Nephron (organoid): ENCODE results near the gene ZNRF2.

Experiments
- H3K27ac Mint-ChIP-seq, 3 experiments: 2 replicates each; pipeline ENCODE4 v1.8.0; 2020; ENCODE audit warnings: mixed read lengths in 3 of 3, mild to moderate bottlenecking in 2 of 3, moderate library complexity in 1 of 3
- H3K27me3 Mint-ChIP-seq: 2 replicates; pipeline ENCODE4 v1.8.0; 2021; ENCODE audit warnings: low read depth, mild to moderate bottlenecking, moderate library complexity, mixed read lengths
- H3K36me3 Mint-ChIP-seq: 2 replicates; pipeline ENCODE4 v1.8.0; 2020; ENCODE audit warnings: low read depth, mixed read lengths
- H3K4me1 Mint-ChIP-seq: 2 replicates; pipeline ENCODE4 v1.8.0; 2020; ENCODE audit warnings: mixed read lengths
- H3K4me3 Mint-ChIP-seq, 3 experiments: 2 replicates each; pipeline ENCODE4 v1.8.0; 2020; ENCODE audit warnings: mild to moderate bottlenecking in 3 of 3, mixed read lengths in 3 of 3, moderate library complexity in 2 of 3
- H3K9me3 Mint-ChIP-seq: 2 replicates; pipeline ENCODE4 v1.8.0; 2020; ENCODE audit warnings: mixed read lengths
- TF ChIP-seq, protein P1 (sequence below), 3 experiments: fragments of 200-600 bp; sonication (generic); IDR thresholded peaks; one replicate each; pipeline ENCODE4 v1.5.0; 2021; ENCODE audit warnings: antibody characterized with exemption in 3 of 3; ENCODE audit not compliant: unreplicated experiment in 3 of 3

Gene ZNRF2

DNA sequence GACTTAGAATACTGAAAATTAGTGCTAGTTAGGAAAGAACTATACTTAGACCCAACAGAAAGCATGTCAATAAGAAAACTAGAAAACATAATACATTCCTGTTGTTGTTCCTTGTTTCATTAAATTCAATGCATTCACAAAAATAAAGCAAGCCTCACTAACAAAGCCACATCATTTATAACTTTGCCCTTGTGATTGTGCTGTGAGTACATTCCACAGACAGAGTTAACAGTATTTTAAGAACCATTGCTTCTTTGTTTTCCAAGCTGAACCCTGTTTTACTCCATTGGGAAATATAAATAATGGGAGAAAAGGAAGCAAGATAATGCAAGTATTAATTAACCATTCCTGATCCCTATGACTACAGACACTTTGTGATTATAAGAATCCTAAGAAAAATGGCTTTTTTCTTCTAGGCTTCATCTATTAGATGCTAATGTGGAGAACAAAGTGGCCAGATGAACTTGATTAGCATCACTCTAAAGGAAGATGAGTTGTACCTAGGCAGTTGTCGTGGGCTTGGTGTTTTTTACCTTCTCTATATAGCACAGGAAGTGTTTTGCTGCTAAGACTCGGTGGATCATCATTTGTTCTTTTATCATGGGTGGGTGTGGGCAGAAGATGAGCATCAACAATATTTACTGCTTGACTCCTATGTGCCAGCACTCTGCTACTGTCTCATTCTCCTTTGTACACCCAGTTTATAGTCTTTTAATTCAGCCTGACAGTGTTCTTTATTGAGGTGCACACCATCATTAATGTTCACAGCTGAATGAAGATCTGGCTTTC lies 34.2 kb upstream of the ZNRF2 start:
- peak overlapping the region in 2 of 3 experiments; percentile 2 to 5 for H3K27ac Mint-ChIP-seq
- TF ChIP-seq, protein P1, sequence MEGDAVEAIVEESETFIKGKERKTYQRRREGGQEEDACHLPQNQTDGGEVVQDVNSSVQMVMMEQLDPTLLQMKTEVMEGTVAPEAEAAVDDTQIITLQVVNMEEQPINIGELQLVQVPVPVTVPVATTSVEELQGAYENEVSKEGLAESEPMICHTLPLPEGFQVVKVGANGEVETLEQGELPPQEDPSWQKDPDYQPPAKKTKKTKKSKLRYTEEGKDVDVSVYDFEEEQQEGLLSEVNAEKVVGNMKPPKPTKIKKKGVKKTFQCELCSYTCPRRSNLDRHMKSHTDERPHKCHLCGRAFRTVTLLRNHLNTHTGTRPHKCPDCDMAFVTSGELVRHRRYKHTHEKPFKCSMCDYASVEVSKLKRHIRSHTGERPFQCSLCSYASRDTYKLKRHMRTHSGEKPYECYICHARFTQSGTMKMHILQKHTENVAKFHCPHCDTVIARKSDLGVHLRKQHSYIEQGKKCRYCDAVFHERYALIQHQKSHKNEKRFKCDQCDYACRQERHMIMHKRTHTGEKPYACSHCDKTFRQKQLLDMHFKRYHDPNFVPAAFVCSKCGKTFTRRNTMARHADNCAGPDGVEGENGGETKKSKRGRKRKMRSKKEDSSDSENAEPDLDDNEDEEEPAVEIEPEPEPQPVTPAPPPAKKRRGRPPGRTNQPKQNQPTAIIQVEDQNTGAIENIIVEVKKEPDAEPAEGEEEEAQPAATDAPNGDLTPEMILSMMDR (IDR thresholded peaks at IDR 0.05; ENCODE audit: unreplicated experiment in 3 of 3): no peak
- H3K4me3 Mint-ChIP-seq: no peak overlapping the region
- no peaks in the 10 kb centered on the region for H3K9me3 Mint-ChIP-seq
- H3K4me1 Mint-ChIP-seq: peaks cover 53% of the 10 kb centered on the region
- H3K27me3 Mint-ChIP-seq: no peaks in the 10 kb centered on the region
- no peaks in the 10 kb centered on the region for H3K36me3 Mint-ChIP-seq

DNA sequence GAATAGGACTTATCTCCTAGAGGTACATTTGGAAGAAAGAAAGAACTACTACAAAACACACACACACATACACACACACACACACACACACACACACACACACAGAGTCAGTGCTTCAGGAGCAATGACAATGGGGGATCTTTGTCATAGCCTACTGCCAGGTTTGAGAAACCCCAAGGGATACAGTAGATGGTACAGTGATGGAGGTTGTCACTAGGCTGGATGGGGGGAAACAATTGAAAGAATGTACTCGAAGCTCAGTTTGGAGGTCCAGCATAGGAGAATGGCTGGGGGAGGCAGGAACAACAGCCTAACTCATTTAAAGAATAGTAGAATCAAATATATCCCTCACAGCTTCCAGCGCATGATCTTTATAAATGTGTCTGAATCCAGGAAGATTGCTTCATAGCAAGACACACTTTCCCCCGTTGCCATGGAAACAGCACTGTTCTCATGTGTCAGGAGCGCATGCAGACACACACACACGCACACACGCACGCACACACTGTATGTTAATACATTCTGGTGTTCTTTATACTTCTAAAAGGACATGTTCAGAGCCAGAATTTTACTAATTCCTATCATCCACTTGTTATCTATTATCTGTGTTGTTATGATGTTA lies 32.6 kb upstream of the ZNRF2 start:
- peaks cover 50% of the 10 kb centered on the region for H3K4me1 Mint-ChIP-seq
- no peaks in the 10 kb centered on the region for H3K9me3 Mint-ChIP-seq
- no peak overlapping the region for H3K4me3 Mint-ChIP-seq
- H3K36me3 Mint-ChIP-seq: no peaks in the 10 kb centered on the region
- H3K27ac Mint-ChIP-seq: peak overlapping the region in 2 of 3 experiments; percentile 13
- TF ChIP-seq, protein P1 (IDR thresholded peaks at IDR 0.05; ENCODE audit: unreplicated experiment in 3 of 3): no peak
- H3K27me3 Mint-ChIP-seq: no peaks in the 10 kb centered on the region

DNA sequence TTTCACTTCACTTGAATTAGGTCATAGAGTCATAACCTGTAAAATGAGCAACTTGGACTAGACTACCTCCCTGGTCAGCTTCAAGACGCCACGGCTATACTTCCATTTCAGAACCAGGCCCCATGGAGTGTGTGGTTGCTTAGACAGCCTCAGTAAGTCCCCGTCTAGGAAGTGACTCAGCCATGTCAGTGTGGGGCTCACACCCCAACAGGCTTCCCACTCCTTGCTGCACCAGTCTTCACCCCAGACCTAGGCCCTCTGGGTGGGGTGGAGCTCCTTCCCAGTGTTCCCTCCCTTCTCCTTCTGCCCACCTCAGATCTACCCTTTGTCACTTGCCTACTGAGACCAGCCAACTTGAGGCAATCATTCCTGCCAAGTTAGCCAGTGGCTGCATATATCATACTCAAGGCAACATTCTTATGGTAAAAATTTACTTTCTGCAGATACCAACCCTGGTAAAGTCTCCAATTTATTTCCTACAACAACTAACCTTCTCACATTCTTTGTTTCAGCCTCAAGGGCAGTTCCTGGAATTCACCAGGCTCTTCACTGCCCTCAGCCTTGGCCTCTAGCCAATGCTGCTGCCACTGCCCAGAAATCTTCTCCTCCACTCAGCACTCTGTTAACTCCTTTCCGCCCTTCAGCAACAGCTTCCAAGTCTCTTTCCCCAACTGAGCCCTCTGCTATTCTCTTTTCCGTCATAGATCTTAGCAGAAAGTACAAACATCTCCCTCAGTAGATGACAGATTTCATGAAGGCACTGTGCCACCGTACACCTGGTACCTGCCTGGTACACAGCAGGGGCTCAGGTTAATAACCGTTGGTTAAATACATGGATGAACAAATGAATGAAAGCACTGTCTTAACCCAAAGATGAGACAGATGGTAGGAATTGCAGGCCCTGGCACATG lies 31.3 kb upstream of the ZNRF2 start:
- Mint-ChIP-seq H3K27me3 (no peaks in the 10 kb centered on the region), H3K9me3 (no peaks in the 10 kb centered on the region), H3K4me1 (peaks cover 36% of the 10 kb centered on the region), H3K4me3 (peak overlapping the region in 1 of 3 experiments; percentile 17), H3K36me3 (no peaks in the 10 kb centered on the region), H3K27ac (peak overlapping the region; percentile 85 to 93 (median 93))
- TF ChIP-seq, protein P1 (IDR thresholded peaks at IDR 0.05; ENCODE audit: unreplicated experiment in 3 of 3): no peak

DNA sequence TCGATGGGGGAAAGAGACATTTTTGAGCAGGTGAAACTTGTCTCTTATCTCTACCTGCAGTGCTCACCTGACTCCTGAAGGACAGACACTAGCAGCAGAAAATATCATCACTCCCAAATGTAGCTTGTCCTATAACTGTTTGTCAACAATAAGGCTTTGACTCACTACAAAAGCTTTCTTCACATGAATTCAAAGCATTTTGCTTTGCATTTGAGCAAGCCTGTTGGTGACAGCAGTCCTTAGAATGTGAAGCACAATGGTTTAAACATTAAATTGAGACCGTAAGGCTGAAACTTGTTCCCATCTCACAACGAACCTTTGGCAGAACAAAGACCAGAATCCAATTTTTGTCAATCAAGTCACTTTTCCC lies 30.6 kb upstream of the ZNRF2 start:
- H3K27me3 Mint-ChIP-seq: no peaks in the 10 kb centered on the region
- H3K36me3 Mint-ChIP-seq: no peaks in the 10 kb centered on the region
- no peak overlapping the region for H3K4me3 Mint-ChIP-seq
- TF ChIP-seq, protein P1 (IDR thresholded peaks at IDR 0.05; ENCODE audit: unreplicated experiment in 3 of 3): no peak
- peaks cover 33% of the 10 kb centered on the region for H3K4me1 Mint-ChIP-seq
- peak overlapping the region; percentile 85 to 93 (median 93) for H3K27ac Mint-ChIP-seq
- no peaks in the 10 kb centered on the region for H3K9me3 Mint-ChIP-seq

DNA sequence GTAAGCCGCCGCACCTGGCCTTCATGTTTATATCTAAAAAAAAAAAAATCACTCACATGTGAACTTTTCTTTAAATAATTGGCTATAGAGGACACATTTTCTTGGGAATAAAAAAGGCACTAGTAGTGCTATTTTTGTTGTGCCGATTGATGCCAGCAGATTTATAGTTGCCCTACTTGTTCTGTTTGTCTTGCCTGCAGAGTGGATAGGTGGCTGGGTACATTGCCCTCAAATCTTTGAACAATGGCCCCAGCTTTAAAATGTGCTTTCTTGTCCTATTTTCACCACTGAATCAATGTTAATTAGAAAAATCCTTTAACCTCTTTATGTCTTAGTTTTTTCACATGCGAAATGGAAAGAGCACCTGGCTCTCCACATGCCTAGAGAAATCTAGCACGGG lies 30.1 kb upstream of the ZNRF2 start:
- no peaks in the 10 kb centered on the region for H3K9me3 Mint-ChIP-seq
- TF ChIP-seq, protein P1 (IDR thresholded peaks at IDR 0.05; ENCODE audit: unreplicated experiment in 3 of 3): no peak
- H3K36me3 Mint-ChIP-seq: no peaks in the 10 kb centered on the region
- H3K4me1 Mint-ChIP-seq: peaks cover 31% of the 10 kb centered on the region
- peak overlapping the region; percentile 85 to 93 (median 93) for H3K27ac Mint-ChIP-seq
- no peaks in the 10 kb centered on the region for H3K27me3 Mint-ChIP-seq
- H3K4me3 Mint-ChIP-seq: no peak overlapping the region
